Activated CD4-positive, alpha-beta T cell treated with anti-CD3 and anti-CD28 coated beads, Interleukin-2, amount 50 U/mL, for 16 hours (primary cell): Measurements from ENCODE around the gene TCERG1L.
"Not testable (repeated sequence)": the region's sequence is repeated elsewhere in the genome, so short reads cannot be mapped to it uniquely, and the experiment has no call there.

ENCODE experiments used
- DNase-seq: peaks from one replicate; pipeline ENCODE4 v3.0.0-alpha.2; 2020

The TCERG1L gene

DNA sequence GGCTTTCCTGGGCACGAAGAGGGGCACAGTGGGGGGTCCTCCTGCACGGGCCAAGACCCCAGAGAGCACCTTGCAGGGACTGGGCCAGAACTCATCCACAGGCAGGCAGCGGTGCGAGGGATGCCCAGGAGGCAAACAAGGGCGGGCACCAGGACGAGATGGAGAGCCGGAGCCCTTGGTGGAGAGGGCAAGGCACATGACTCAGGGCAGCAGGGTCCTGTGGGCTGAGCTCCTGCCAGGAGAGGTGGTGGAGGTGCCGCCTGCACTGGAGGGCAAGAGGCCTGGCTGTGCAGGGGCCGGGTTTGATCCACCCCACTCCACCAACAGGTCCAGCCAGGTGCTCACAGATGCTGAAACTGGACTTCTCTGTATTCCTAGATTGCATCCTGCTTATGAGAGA lies 170.9 kb downstream of the TCERG1L start:
- no peak for DNase-seq

DNA sequence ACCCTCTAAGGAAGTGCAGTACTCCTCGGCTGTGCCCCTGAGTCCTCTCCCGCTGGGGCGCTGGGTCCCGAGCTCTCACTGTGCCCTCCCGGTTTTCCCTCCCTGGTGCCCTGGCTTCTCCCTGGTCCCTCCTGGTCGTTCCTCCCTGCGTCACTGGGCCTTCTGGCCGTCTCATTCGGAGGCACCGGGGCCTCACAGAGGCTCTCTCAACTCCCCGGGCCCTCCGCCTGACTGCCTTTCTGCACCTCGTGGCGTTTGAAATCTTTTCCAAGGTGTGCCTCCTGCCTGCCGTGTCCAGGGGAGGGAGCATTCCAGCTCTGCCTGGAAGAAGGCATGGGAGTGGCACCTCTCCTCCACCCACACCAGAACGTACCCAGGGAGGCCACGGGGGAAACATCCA lies 174.3 kb downstream of the TCERG1L start:
- DNase-seq, result no peak

DNA sequence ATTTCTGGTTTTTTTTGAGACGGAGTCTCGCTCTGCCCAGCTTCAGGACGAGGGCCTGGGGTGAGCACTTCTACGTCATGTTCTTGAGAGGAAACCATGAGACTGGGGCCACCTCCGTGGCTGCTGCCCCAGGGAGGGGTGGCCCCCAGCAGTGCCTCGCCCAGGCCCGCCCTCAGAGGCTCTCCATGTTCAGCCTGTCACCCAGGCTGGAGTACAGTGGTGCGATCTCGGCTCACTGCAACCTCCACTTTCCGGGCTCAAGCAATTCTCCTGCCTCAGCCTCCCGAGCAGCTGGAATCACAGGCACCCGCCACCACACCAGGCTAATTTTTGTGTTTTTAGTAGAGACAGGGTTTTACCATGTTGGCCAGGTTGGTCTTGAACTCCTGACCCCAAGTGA lies 175.2 kb downstream of the TCERG1L start:
- DNase-seq, result not testable (repeated sequence)

DNA sequence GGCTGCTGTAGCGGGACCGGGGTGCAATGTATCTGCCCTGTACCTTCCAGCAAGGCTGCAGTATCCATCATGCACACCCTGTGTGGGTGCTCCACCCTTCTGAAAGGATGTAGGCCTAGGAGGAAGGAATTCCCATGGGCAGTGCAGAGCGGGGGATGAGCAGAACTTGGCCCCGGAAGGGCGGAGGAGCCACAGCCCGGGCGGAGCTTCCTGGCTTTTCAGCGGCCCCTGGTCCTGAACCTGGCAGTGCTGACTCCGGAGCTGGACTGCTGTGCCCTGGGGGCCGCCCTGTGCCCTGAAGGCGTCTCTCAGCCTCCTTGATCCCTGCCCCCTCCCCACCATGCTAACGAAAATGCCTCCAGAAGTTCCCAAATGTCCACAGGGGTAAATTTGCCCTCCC lies 175.8 kb downstream of the TCERG1L start:
- no peak for DNase-seq

DNA sequence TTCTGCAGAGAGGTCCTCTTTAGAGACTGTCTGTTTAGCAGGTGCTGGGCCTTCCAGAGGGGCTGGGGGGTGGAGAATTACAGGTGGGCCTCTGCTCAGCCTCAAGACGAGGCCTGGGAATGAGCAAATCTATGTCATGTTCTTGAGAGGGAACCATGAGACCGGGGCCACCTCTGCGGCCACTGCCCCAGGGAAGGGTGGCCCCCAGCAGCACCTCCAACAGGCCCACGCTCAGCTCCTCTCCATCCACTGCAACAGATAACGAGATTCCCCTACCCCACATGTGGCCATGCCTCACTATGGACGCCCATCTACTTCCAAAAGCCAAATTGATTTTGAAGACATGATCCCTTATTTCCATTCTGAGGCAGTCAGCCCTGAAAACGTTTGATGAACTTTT lies 176.9 kb downstream of the TCERG1L start:
- DNase-seq, result no peak

DNA sequence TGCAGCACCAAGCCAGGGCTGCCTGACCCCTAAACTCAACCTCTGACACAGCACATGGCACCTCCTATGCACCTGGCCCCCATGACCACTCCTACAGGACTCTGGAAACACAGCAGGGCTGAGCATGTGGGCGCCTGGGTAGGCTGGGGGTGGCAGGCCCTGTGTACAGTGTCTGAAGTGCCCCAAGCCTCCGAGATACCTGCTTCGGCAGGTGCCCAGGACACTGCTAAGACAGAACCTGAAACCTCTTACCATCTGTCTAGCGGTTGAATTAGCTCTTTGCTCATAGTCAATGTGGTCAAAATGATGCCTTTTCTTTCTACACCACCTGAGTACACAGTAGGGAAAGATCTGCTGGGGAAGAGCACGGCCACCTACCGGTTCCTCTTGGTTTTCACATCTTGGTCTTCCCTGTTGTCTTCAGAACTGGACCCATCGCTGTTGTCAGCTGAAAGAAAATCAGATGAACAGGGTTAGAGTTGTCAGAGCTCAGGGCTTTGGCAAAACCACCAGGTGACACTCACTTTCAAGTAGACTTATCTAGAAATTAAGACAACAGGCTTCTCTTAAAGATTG lies 177.4 kb downstream of the TCERG1L start:
- no peak for DNase-seq

DNA sequence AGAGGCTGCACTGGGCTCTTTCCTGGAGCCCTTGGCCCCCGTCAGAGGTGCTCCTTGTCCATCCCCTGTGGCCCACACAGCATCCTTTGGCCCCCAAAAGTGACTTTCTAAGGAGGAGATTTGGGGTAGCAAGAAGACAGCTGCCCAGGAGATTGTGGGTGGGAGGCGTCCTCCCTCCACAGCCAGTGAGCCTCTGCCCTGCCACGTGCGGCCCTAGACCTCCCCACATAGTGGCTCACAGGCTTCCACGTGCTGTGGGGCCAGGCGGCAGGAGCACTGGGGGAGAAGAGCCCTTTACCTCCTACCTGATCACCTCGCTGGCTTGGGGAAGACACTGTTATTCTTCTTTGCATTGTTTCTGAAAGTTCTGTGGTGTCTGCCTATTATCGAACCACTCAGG lies 178.8 kb downstream of the TCERG1L start:
- DNase-seq, result no peak

DNA sequence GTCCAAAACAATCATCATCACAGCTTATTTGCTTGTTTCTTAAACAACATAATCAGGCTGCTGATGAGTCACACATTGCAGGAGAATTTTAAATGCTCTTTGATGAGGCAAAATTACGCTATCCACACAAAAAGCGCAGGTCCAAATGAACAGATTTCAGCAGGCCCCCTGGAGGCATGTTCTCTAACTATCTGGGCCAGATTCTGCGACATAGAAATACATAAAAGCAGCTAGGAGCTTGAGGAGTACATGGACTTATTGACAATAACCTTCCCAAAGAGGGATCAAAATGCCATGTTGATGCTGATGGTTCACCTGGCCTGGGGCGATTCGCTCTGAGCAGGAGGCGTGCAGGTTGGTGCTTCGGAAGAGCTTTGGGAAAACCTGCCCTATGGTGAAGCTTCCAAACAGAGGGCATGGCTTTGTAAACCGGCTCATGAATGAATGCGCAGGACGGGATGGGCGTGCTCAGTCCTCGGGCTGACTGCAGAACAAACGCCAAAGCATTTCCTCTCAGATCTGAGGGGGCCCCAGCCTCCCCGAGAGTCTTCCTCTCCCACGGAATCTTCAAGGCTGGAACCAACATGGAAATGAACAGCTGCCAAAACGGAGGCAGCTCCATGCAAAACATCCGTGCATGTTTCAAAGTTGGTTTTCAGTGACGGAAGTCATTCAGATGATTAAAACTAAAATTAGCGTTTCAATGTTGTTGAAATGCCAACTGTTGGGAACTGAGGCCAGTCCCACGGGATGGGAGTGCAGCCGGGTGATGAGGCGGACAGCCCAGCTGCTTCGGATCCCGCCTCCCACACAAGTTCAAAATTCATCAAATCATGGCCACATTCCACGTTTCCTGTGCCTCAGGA lies 179.6 kb downstream of the TCERG1L start:
- no peak for DNase-seq

DNA sequence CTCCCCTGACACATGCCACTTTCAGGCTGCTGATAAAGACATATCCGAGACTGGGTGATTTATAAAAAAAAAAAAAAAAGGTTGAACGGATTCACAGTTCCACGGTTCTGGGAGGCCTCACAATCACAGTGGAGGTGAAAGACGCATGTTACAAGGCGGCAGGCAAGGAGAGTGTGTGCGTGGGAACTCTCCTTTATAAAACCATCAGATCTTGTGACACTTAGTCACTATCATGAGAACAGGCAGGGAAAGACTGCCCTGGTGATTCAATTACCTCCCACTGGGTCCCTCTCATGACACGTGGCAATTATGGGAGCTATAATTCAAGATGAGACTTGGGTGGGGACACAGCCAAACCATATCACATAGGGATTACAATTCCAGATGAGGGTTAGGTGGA lies 181.5 kb downstream of the TCERG1L start:
- no peak for DNase-seq

DNA sequence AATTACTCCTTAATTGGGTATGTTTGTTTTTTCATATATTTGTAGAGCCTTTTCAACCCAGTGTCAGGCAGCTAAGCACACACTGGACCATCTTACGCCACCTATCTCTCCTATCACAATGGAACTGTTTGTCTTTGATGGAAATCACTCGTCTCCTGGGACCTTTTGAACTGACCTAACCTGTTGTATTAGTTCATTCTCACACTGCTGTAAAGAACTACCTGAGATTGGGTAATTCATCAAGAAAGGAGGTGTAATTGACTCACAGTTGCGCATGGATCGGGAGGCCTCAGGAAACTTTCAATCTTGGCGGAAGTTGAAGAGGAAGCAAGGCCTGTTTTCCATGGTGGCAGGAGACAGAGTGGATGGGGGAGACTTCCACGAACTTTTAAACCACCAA lies 182.0 kb downstream of the TCERG1L start:
- no peak for DNase-seq

DNA sequence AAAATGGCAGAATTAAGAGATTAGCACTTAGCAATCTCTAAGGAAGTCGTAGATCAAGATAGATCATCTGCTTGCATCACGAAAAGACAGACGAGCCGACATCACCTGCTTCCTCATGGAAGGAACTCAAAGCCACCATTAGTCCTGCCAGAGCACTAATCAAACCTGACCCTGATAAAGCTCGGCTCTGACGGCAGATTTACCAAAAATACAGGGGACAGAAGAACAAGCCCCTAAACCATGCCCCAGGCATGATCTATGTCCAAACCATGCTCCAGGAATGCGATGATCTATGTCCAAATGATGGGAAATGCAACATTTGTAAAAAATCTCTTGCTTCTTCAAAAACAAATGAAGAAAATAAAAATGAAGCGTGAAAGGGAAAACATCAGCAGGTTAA lies 182.8 kb downstream of the TCERG1L start:
- no peak for DNase-seq

DNA sequence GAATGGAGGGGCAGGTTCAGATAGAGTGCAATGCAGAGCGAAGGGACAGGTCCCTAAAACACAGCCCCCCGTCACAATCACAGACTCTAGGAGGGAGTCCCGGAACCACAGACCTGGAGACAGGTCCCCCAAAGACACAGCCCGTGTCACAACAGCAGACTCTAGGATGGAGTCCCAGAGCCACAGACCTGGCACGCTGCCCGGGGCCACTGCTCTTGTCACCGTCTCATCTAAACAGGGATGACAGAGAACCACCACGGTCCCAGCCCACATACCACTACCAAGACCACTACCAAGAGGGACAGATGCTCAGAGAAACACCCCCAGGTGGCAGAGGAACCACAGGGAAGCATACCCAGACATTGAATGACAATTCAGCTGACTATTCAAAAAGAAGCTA lies 183.9 kb downstream of the TCERG1L start:
- no peak for DNase-seq

DNA sequence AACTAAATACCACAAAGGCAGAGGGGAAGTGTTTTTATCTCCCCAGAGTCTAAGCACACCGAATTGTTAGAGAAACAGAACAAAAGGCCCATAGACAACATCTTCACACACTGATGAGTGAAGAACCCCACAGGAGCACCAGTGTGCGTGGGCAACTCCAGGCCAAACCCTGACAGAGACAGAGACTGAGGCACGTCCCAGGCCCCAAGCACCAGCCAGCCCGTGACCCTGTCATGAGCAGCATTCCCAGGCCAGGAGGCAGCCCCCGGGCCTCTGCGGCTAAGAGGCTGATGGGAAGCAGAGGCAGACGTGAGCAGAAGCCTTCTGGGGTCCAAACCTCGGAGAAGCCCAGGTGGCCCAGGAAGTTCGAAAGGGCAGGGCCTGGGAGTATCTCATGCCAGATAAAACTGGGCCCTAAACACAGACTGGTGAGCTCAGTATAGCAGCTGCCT lies 184.4 kb downstream of the TCERG1L start:
- DNase-seq, result no peak

DNA sequence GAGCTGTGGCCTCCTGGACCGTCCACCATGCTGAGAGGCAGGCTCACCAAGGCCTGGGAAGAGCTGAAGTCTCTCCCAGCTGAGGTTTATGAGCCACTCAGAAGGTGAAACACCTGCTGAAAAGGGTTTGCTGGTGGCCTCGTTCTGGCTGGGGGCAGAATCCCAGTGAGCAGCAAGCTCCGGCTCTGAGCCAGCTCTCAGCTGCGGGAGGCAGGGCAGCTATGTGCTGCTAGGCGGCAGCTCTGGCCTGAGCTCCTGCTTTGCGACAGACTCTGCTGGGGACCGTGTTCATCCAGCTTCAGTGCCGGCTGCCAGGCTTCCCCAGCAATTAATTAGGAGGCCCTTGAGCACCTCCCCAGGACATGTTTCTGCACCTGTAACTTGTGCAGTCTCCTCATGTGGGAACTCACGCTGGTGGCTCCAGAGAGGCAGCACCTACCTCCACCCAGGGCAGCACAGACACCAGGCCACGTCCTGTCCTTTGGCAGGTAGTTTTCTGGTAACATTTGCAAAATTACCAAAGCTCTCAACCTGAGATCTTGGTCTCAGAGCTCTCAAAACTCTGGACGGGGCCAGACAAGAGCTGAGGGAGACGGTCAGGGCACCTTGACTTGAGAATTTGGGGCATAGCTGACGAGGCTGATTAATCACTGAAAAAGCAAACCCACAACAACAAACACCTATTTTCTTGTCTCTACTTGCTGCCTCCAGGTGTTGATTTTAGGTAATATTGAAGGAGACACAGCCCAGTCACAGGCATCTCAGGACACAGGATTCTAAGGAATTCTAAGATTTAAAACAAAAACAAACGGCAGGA lies 185.0 kb downstream of the TCERG1L start:
- no peak for DNase-seq

DNA sequence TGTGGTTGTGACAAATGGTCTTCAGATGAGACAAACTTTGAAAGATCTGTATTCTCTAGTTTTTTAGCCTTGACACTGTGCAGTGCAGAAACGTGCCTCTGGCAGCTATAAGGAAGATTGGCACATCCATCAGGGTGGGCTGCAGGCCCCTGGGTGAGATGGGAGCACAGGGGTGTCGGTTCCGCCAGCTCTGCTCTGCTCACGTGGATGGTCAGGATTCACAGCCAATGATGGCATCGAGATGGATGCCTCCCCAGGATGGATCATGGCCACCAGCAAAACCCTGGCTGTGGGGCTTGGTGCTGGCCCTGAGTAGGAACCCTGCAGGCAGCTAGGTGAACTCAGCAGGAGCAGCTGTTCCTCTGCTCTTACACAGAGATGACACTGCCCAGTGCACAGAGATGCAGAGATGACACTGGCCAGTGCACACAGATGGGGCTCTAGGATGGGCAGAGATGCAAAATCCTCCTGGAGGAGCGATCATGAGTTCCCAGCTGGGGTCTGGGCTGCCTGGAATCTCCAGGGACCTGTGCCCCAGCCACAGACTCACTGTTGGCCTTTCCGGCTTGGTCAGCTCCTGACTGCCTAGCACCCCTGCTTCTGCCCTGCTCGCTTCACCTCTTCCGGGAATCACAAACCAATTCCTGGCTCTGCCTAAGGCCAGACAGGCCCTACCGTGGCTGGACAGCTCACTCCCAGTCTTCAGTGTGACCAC lies 185.9 kb downstream of the TCERG1L start:
- no peak for DNase-seq

DNA sequence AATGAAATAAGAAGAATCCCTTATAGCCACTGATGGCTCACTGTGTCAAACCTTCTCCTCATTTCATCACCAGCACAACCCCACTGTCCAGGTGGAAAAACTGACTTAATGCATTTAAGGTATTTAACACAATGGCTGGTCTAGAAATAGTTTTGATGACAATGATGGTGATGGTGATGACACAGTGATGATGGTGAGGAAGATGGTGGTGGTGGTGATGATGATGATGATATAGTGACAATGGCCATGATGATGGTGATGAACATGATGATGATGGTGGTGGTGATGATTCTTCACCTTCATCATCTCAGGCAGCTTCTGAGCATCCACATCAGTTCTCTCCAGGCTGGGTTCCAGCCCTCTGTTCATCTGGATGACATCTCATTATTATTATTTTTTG lies 186.6 kb downstream of the TCERG1L start:
- no peak for DNase-seq

DNA sequence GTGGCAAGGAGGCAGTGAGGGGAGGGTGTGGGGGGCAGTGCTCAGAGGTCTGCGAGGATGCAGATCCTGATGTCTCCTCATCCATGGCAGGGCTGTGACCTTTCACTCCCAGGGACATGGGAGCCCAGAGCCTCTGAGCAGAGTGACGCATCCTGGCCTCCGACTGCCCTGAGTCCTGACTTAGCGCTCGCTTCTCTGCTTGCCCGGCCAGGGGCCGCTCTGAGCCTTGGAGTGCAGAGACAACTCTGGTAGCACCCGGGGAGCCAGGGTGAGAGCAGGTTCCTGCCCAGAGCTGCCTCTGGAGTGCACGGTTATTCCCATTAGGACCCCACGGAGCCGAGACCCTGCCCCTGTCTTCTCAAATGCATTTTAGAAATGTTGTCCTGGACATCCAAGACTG lies 188.0 kb downstream of the TCERG1L start:
- DNase-seq, result no peak

DNA sequence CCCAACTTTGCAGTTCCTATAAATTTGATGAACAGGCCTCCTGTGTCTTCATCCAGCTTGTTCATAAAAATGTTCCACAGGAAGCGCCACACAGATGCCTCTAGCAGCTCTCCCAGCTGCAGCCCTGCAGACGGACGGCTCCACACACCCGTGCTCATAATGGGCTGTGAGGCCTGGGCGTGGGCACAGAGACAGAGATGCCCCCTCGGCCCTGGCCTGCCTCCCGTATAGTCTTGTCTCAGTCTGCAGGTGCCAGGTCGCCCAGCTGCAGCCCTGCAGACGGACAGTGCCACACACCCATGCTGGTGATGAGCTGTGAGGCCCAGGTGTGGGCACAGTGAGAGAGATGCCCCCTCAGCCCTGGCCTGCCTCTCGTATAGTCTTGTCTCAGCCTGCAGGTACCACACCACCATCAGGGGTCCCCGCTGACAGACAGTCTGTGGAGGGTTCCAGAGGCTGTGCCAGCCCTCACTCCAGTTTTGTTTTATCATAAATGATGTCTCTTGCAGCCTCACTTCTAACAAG lies 189.9 kb downstream of the TCERG1L start:
- no peak for DNase-seq

DNA sequence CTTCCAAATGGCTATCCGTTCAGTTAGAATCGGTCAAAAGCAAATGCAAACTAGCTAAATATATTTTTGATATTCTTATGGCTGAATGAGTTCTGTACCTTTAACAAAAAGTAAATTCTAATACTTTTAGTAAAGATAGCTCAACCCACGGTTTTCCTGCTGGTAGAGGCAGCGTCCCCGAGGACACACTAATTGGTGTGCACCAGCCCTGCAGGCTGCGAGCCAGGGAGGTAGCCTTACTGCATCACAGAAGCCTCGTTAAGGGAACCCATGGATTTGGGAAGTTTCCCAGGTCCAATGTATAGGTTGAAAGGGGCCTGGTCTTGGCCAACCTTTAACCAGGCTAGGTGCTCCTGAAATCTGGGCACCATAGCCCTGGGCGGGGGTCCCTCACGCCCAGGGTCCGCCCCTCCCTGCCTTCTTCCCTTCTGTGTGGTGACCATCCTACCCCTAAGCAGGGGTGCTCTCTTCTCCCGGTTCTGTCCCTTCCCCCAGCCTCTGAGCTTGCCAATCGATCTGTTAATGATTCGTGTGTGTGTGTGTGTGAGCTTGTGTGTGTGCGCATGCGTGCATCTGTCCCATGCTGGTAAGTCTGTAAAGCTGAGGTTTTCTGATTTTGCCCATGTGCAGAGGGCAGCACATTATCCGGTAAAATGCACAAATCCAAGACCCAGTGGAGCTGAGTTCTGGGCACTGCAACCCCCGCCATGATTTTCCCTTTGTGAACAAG lies 191.7 kb downstream of the TCERG1L start:
- no peak for DNase-seq

DNA sequence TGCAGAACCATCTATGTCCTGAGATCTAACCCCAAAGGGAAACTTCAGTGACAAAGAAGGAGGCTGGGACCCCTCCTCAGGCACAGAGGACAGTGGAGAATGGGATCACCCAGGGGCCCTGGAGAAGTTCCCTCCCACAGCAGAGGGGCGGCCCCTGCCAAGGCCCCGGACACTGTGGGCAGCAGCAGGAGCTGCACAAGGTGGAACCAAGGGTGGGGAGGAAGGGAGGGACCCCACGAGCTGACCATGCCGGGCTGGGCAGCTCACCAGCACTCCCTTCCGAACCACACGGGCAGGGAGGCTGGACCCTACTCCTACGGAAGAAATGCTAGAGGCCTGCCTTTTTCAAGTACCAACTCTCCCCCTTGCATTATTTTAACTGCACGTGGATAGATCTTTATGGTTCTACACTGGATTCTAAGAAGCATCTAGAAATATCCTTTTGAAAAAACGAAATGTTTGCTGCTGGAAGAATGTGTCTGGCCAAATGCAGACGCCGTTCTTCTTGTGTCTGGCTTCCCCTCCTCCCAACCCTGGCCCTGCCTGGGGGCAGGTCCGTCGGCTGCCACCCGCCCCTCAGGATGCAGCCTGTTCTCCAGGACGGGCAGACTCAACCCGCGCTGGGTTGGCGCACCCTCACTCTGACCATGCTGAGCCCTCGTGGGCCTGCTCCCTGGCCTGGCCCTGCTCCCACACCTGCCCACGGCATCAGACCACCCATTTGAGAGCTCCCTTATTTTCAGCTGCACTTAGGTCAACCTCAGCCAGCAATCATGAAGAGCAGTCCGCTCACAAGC lies 193.9 kb downstream of the TCERG1L start:
- no peak for DNase-seq

DNA sequence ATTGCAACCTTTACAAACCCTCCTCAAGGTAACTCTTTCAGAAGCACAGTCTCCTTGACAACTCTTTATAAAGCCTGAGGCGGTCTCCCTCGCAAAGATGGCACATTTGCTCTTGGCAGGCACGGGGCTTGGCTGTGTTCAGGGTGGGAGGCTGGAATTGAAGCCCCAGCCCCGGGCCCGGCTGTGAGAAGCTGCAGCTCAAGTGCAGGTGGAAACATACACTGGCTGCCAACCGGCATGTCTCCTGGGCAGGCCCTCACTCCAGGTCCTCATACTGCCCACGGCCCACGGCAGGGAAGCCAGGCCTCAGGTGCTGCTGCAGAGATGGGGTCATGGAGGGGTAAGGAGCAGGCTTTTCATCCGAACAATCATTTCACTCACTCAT lies 194.5 kb downstream of the TCERG1L start:
- no peak for DNase-seq
